HEK293 (cell line): Measurements from ENCODE around the gene TBC1D4.

Experiments used
- CTCF ChIA-PET: fragments of 350-600 bp; formaldehyde crosslinking; extraction: SDS; loops from one replicate; lab custom pipeline; 2021; ENCODE audit warnings: antibody characterized with exemption; lab: Yijun Ruan, JAX
- POLR2A ChIA-PET: fragments of 300-600 bp; formaldehyde crosslinking; extraction: SDS; loops from one replicate; lab custom pipeline; 2020; ENCODE audit warnings: antibody characterized with exemption, inconsistent platforms; lab: Yijun Ruan, JAX
- H3K27ac ChIP-seq: fragments of 200-500 bp; sonication (Bioruptor generic); 2 replicates; pipeline ENCODE4 v1.5.1; 2014; ENCODE audit warnings: low read depth, low read length, control low read depth, inconsistent platforms; ENCODE audit errors: extremely low read depth
- H3K36me3 ChIP-seq, 2 experiments: fragments of 200-500 bp in 1 of 2; sonication (Bioruptor generic) in 1 of 2; 1 replicate in 1 of 2; 2 replicates in 1 of 2; pipeline ENCODE4 v1.5.1; 2014 to 2017; ENCODE audit warnings: inconsistent platforms in 2 of 2, low read length in 2 of 2; ENCODE audit not compliant: control insufficient read depth in 2 of 2, insufficient read depth in 1 of 2
- H3K4me1 ChIP-seq: fragments of 200-500 bp; sonication (Bioruptor generic); 2 replicates; pipeline ENCODE4 v1.5.1; 2014; ENCODE audit warnings: mild to moderate bottlenecking, low read length, inconsistent platforms; ENCODE audit not compliant: control insufficient read depth, insufficient read depth
- H3K4me3 ChIP-seq: 2 replicates; pipeline ENCODE4 v1.5.1; 2011; ENCODE audit warnings: low read depth, mild to moderate bottlenecking, control low read depth, low read length, moderate library complexity
- H3K9me3 ChIP-seq: fragments of 200-500 bp; sonication (Bioruptor generic); 2 replicates; pipeline ENCODE4 v1.5.1; 2014; ENCODE audit warnings: low read depth, low read length, inconsistent platforms; ENCODE audit not compliant: control insufficient read depth, insufficient read depth
- ATF2 ChIP-seq: fragments of 450-650 bp; formaldehyde crosslinking; IDR thresholded peaks from 2 replicates; pipeline ENCODE4 v1.5.1; 2016; ENCODE audit warnings: missing biosample characterization, missing genetic modification characterization, low read depth
- GLIS1 ChIP-seq: fragments of 450-650 bp; formaldehyde crosslinking; IDR thresholded peaks from 2 replicates; pipeline ENCODE4 v1.5.1; 2016; ENCODE audit warnings: missing biosample characterization, missing genetic modification characterization
- GLIS2 ChIP-seq: fragments of 450-650 bp; formaldehyde crosslinking; IDR thresholded peaks from 2 replicates; pipeline ENCODE4 v1.5.1; 2016; ENCODE audit warnings: missing biosample characterization, missing genetic modification characterization
- PRDM10 ChIP-seq: fragments of 450-650 bp; formaldehyde crosslinking; IDR thresholded peaks from 2 replicates; pipeline ENCODE4 v1.5.1; 2016; ENCODE audit warnings: missing biosample characterization, missing genetic modification characterization
- WT1 ChIP-seq: fragments of 450-650 bp; formaldehyde crosslinking; IDR thresholded peaks from 2 replicates; pipeline ENCODE4 v1.5.1; 2016; ENCODE audit warnings: missing biosample characterization, missing genetic modification characterization
- ZFP37 ChIP-seq: fragments of 450-650 bp; formaldehyde crosslinking; IDR thresholded peaks from 2 replicates; pipeline ENCODE4 v1.5.1; 2016; ENCODE audit warnings: missing biosample characterization, missing genetic modification characterization
- ZNF121 ChIP-seq: fragments of 450-650 bp; formaldehyde crosslinking; IDR thresholded peaks from 2 replicates; pipeline ENCODE4 v1.5.1; 2016; ENCODE audit warnings: missing biosample characterization, missing genetic modification characterization
- ZNF140 ChIP-seq: fragments of 450-650 bp; formaldehyde crosslinking; IDR thresholded peaks from 2 replicates; pipeline ENCODE4 v1.5.1; 2016; ENCODE audit warnings: missing biosample characterization, missing genetic modification characterization
- ZNF280C ChIP-seq: fragments of 450-650 bp; formaldehyde crosslinking; IDR thresholded peaks from 2 replicates; pipeline ENCODE4 v1.5.1; 2016; ENCODE audit warnings: missing biosample characterization, missing genetic modification characterization
- ZNF335 ChIP-seq: fragments of 450-650 bp; formaldehyde crosslinking; conservative IDR thresholded peaks from 2 replicates; pipeline ENCODE4 v1.5.1; 2016; ENCODE audit warnings: missing biosample characterization, missing genetic modification characterization
- ZNF341 ChIP-seq: fragments of 450-650 bp; formaldehyde crosslinking; IDR thresholded peaks from 2 replicates; pipeline ENCODE4; 2016; ENCODE audit warnings: low read depth, missing biosample characterization, missing genetic modification characterization
- ZNF350 ChIP-seq: fragments of 450-650 bp; formaldehyde crosslinking; IDR thresholded peaks from 2 replicates; pipeline ENCODE4 v1.5.0; 2017; ENCODE audit warnings: missing biosample characterization, mild to moderate bottlenecking, missing genetic modification characterization
- ZNF394 ChIP-seq: fragments of 450-650 bp; formaldehyde crosslinking; IDR thresholded peaks from 2 replicates; pipeline ENCODE4 v1.5.1; 2016; ENCODE audit warnings: missing biosample characterization, missing genetic modification characterization, mild to moderate bottlenecking, moderate library complexity, borderline replicate concordance
- ZNF645 ChIP-seq: fragments of 450-650 bp; formaldehyde crosslinking; IDR thresholded peaks from 2 replicates; pipeline ENCODE4; 2016; ENCODE audit warnings: missing biosample characterization, missing genetic modification characterization
- ZNF654 ChIP-seq: fragments of 450-650 bp; formaldehyde crosslinking; IDR thresholded peaks from 2 replicates; pipeline ENCODE4 v1.5.1; 2016; ENCODE audit warnings: low read depth, missing biosample characterization, missing genetic modification characterization

The TBC1D4 gene

GRCh38 chr13:75482070-75482819 lies at the start of gene TBC1D4 (continued):
- TF ChIP-seq ATF2 (tag by site-specific recombination), result no peak
- TF ChIP-seq PRDM10 (tag by site-specific recombination), result peak; percentile 87
- peak; percentile 88 for TF ChIP-seq ZNF335
- peak; percentile 100 for TF ChIP-seq ZNF341 (tag by site-specific recombination)
- no peak for TF ChIP-seq ZNF280C
- TF ChIP-seq GLIS2 (tag by site-specific recombination), result peak; percentile 89
- TF ChIP-seq ZNF654 (tag by site-specific recombination), result peak; percentile 52
- peak; percentile 85; the same call in 1 of the 2 replicates for TF ChIP-seq ZFP37 (tag by site-specific recombination)
- no peak for TF ChIP-seq ZNF350
- TF ChIP-seq ZNF140, result no peak
- TF ChIP-seq WT1 (tag by site-specific recombination), result peak; percentile 75
- TF ChIP-seq ZNF121 (tag by site-specific recombination), result no peak
- peak; percentile 70 for TF ChIP-seq GLIS1

- TF ChIP-seq ZNF645 (tag by site-specific recombination) (no peak), ZNF394 (tag by site-specific recombination) (peak; percentile 14; the same call in 1 of the 2 replicates)
- H3K27ac ChIP-seq, result no peak overlapping the region
- H3K4me3 ChIP-seq, result no peak overlapping the region
- CTCF ChIA-PET, result interaction anchor here (1.0 to 2.1 kb wide), 2 partner anchors 48 to 157 kb away, joined by 3 to 5 read pairs; partner anchors contain the start of gene TBC1D4
- H3K36me3 ChIP-seq, result peaks cover 0 to 45% of the 10 kb centered on the region in 2 experiments; a peak in 2 of 3 replicates
- POLR2A ChIA-PET, result no interaction called here
- H3K9me3 ChIP-seq, result no peaks in the 10 kb centered on the region
- no peaks in the 10 kb centered on the region for H3K4me1 ChIP-seq
Observed at GRCh38 chr13:75530549-75530961, 48.6 kb upstream of the TBC1D4 start.
